Esophagus squamous epithelium (tissue), 5 donors: ENCODE measurements around the gene PFN2. TPM values are rescaled to one million over a fixed set of nuclear protein-coding genes. Genes with fewer than 3 reads are reported as not detected.
"Not testable (repeated sequence)": the region's sequence is repeated elsewhere in the genome, so short reads cannot be mapped to it uniquely, and the experiment has no call there.

Experiments
- DNase-seq: peaks from one replicate; lab custom pipeline; 2025; lab: John Stamatoyannopoulos, UW
- H3K27ac ChIP-seq, 4 donors: fragments of 200-600 bp; sonication (generic); one replicate each; pipeline ENCODE4 v1.5.1; 2016 to 2019; ENCODE audit warnings: mild to moderate bottlenecking in 1 of 4
- H3K27me3 ChIP-seq, 4 donors: fragments of 200-600 bp; sonication (generic); 1 replicate in 3 of 4; 2 replicates in 1 of 4; pipeline versions ENCODE4 v1.5.1 to v1.6.0; 2017 to 2021; ENCODE audit warnings: antibody characterized with exemption in 1 of 4
- H3K36me3 ChIP-seq, 3 donors: fragments of 200-600 bp; sonication (generic); one replicate each; pipeline ENCODE4 v1.5.1; 2016 to 2019
- H3K4me1 ChIP-seq, 3 donors: fragments of 200-600 bp; sonication (generic); one replicate each; pipeline ENCODE4 v1.5.1; 2017 to 2019
- H3K4me3 ChIP-seq, 4 donors: fragments of 200-600 bp; sonication (generic); 1 replicate in 3 of 4; 2 replicates in 1 of 4; pipeline ENCODE4 v1.5.1; 2016 to 2019; ENCODE audit warnings: mild to moderate bottlenecking in 2 of 4, moderate library complexity in 1 of 4
- H3K9me3 ChIP-seq, 3 donors: fragments of 200-600 bp; sonication (generic); one replicate each; pipeline ENCODE4 v1.5.1; 2016 to 2019
- CTCF ChIP-seq, 6 experiments: fragments of 450-650 bp in 4 of 6; fragments of 200-600 bp in 2 of 6; sonication (generic) in 2 of 6; IDR thresholded peaks; one replicate each; pipeline ENCODE4 v1.5.1; 2016 to 2019; ENCODE audit warnings: antibody characterized with exemption in 6 of 6, mild to moderate bottlenecking in 4 of 6, moderate library complexity in 4 of 6
- POLR2A ChIP-seq, 4 donors: fragments of 450-650 bp; IDR thresholded peaks; one replicate each; pipeline ENCODE4 v1.6.1; 2017; ENCODE audit warnings: antibody characterized with exemption in 4 of 4, mild to moderate bottlenecking in 4 of 4, moderate library complexity in 3 of 4
- WGBS, 2 donors: methylation state at CpG; one replicate each; pipeline ENCODE4 v1.1.5; 2018; 5-methylcytosine and 5-hydroxymethylcytosine counted together
- intact Hi-C: fragments of 100-400 bp; cut with DNase I; formaldehyde crosslinking; loops from one replicate; pipeline ENCODE4 v1.15.0; 2022
- total RNA-seq, 4 donors: library from RNA; depleted of rRNA; stranded (reverse); fragments of >200 nt; gene quantifications; one replicate each; pipeline ENCODE4 v1.1.0, GENCODE V29; 2016
- donor health status: DM: yes; HTN: yes; CAD: no.

Gene PFN2
- total RNA-seq, 4 donors from 2014 or later = 7.8 to 39.3 (median 26.6) TPM

- Histone ChIP-seq H3K4me1 (no peaks in the 10 kb centered on the region), H3K27me3 (no peaks in the 10 kb centered on the region), H3K4me3 (no peak overlapping the region), H3K27ac (no peak overlapping the region), H3K36me3 (no peaks in the 10 kb centered on the region), H3K9me3 (peaks cover 0 to 25% (median 8%) of the 10 kb centered on the region in 3 donors)
- intact Hi-C loops = no loop called here
- no peak for TF ChIP-seq POLR2A (IDR thresholded peaks at IDR 0.05)
- no peak for TF ChIP-seq CTCF (IDR thresholded peaks at IDR 0.05)
- 86 to 92% methylated on average over 1 of the region's 1 CpG for WGBS, 2 donors
- DNase-seq = no peak
Observed at GRCh38 chr3:149990423-149990948, 19.8 kb upstream of the PFN2 start.

DNA sequence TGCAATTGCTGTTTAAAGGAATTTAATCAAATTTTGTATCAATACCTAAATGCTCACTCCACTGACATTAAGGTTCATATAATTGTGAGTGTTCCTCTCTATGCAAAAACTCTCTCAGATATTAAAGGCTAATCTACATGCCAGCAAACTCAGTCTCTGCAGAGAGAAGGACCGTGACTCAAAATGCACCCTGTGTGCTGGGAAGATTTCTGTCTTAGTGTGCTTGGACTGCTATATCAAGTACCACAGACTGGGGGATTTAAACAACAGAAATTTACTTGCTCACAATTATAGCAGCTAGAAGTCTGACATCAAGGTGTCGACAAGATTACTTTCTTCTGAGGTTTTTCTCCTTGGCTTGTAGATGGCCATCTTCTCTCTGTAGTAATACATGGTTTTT, 18.6 kb upstream of the PFN2 start:
- Histone ChIP-seq H3K4me1 (no peaks in the 10 kb centered on the region), H3K4me3 (no peak overlapping the region), H3K27ac (no peak overlapping the region), H3K36me3 (no peaks in the 10 kb centered on the region), H3K9me3 (peaks cover 0 to 14% (median 2%) of the 10 kb centered on the region in 3 donors), H3K27me3 (no peaks in the 10 kb centered on the region)
- TF ChIP-seq CTCF (IDR thresholded peaks at IDR 0.05) (no peak), POLR2A (IDR thresholded peaks at IDR 0.05) (no peak)
- WGBS, 2 donors = 49 to 73% methylated on average over 2 of the region's 2 CpGs
- DNase-seq = no peak
- intact Hi-C loops = no loop called here

DNA sequence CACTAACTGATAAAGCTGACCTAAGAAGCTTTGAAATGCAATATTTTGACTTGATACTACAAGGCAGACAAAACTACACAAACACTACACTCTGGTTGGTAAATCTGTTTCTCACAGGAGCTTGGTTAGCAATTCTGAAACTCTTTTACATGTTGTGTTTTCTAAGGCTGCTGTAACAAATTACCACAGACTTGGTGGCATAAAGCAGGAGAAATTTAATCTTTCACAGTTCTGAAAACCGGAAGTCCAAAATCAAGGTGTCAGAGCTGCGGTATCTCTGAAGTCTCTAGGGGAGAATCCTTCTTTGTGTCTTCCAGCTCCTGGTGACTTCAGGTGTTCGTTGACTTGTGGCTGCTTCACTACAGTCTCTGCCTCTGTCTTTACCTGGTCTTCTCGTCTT, 12.9 kb upstream of the PFN2 start:
- TF ChIP-seq POLR2A (IDR thresholded peaks at IDR 0.05) (no peak), CTCF (IDR thresholded peaks at IDR 0.05) (no peak)
- H3K4me1 ChIP-seq = no peaks in the 10 kb centered on the region
- 78 to 86% methylated on average over 3 to 4 of the region's 4 CpGs for WGBS, 2 donors
- no peaks in the 10 kb centered on the region for H3K36me3 ChIP-seq
- DNase-seq = no peak
- no peak overlapping the region for H3K27ac ChIP-seq
- H3K4me3 ChIP-seq = no peak overlapping the region
- no peaks in the 10 kb centered on the region for H3K27me3 ChIP-seq
- H3K9me3 ChIP-seq = no peaks in the 10 kb centered on the region
- intact Hi-C loops = no loop called here

DNA sequence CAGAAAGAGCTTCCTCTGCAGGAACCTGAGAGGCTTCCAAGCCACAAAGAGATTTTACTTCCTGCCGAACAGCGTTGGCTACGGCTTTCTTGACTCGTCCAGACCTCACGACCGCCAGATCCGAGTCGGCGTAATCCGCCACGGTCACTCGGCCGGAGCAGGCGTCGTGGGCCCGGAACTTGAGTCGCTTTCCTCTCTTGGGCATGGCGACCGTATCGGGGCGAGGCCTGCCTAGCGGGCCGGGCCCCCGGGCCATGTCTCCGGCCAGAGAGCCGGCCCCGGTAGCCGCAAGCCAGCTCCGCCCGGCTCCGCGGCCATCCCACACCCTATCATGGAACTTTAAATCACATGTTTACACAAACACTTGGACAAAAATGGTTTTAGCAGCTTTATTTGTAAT, 12.4 kb upstream of the PFN2 start:
- H3K27me3 ChIP-seq, H3K36me3 ChIP-seq, H3K27ac ChIP-seq, H3K4me1 ChIP-seq, intact Hi-C loops, DNase-seq, H3K9me3 ChIP-seq, H3K4me3 ChIP-seq: not testable (repeated sequence)
- 92 to 98% methylated on average over 9 to 12 of the region's 32 CpGs for WGBS, 2 donors

GRCh38 chr3:149981979-149982378, 11.3 kb upstream of the PFN2 start:
- H3K9me3 ChIP-seq, DNase-seq, H3K27me3 ChIP-seq, H3K27ac ChIP-seq, intact Hi-C loops, H3K36me3 ChIP-seq, H3K4me3 ChIP-seq, H3K4me1 ChIP-seq: not testable (repeated sequence)
- 69 to 86% methylated on average over 4 to 5 of the region's 10 CpGs for WGBS, 2 donors

DNA sequence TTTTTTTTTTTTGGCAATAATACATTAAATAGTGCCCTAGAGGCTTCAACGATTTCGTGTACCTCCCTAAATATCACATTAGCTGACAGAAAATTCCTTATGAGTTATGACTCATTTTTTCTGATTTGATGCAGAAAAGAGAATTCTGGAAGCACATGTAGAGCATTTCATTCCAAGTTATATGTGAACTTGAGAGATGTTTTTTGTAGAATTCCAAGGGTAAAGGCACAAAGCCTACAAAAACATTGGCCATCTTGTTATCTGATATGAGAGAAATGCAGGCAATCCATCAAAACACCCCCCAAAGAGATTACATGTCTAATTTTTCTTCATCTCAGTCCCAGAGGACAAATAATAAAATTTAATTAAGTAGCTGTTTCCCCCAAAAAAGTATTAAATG, 6.7 kb upstream of the PFN2 start:
- DNase-seq = no peak
- Histone ChIP-seq H3K27ac (no peak overlapping the region), H3K4me1 (peaks cover 0 to 1% (median 0%) of the 10 kb centered on the region in 3 donors), H3K36me3 (no peaks in the 10 kb centered on the region), H3K4me3 (no peak overlapping the region), H3K9me3 (no peaks in the 10 kb centered on the region), H3K27me3 (no peaks in the 10 kb centered on the region)
- intact Hi-C loops = no loop called here
- TF ChIP-seq CTCF (IDR thresholded peaks at IDR 0.05) = no peak
- no peak for TF ChIP-seq POLR2A (IDR thresholded peaks at IDR 0.05)
- WGBS, 2 donors = 45 to 73% methylated on average over 2 of the region's 2 CpGs
